GM23338 (cell line): ENCODE data around the gene MYO5B. TPM values are rescaled to one million over a fixed set of nuclear protein-coding genes. Genes with fewer than 3 reads are reported as not detected.

Source experiments
- EZH2phosphoT487 ChIP-seq: fragments of 200-600 bp; sonication (generic); IDR thresholded peaks from one replicate; pipeline ENCODE4 v1.8.1; 2018; ENCODE audit warnings: antibody characterized with exemption; ENCODE audit not compliant: unreplicated experiment
- JUNB ChIP-seq: IDR thresholded peaks from one replicate; pipeline ENCODE4 v1.6.1; 2016; ENCODE audit warnings: antibody characterized with exemption; ENCODE audit not compliant: unreplicated experiment
- NANOG ChIP-seq: IDR thresholded peaks from 2 replicates; pipeline ENCODE4 v1.6.1; 2016; ENCODE audit warnings: antibody characterized with exemption, borderline replicate concordance
- POLR2AphosphoS5 ChIP-seq: IDR thresholded peaks from 2 replicates; pipeline ENCODE4 v1.6.1; 2016; ENCODE audit warnings: antibody characterized with exemption, low read depth
- STAT1 ChIP-seq: IDR thresholded peaks from one replicate; pipeline ENCODE4 v1.6.1; 2016; ENCODE audit warnings: antibody characterized with exemption; ENCODE audit not compliant: unreplicated experiment
- ZNF114 ChIP-seq: fragments of 250-450 bp; sonication (Bioruptor Pico); IDR thresholded peaks from 2 replicates; pipeline ENCODE4 v1.5.0; 2020; ENCODE audit warnings: mild to moderate bottlenecking, moderate library complexity
- ZNF331 ChIP-seq: fragments of 250-450 bp; sonication (Bioruptor Pico); IDR thresholded peaks from 2 replicates; pipeline ENCODE4 v1.5.0; 2020; ENCODE audit warnings: low read depth, mild to moderate bottlenecking, moderate library complexity
- polyA plus RNA-seq: library from polyadenylated mRNA; unstranded; fragments of >200 nt; fragmentation: Nextera tagmentation; extraction: Ambion mirVana; gene quantifications from 2 replicates; pipeline ENCODE4 v1.2.1, GENCODE V29; 2016
- total RNA-seq: library from RNA; depleted of rRNA; stranded (reverse); fragments of >200 nt; shearing (Covaris generic); gene quantifications from 2 replicates; pipeline ENCODE4 v1.2.3, GENCODE V29; 2014
- TF ChIP-seq, protein P1 (sequence below): fragments of 250-450 bp; sonication (Bioruptor Pico); IDR thresholded peaks from 2 replicates; pipeline ENCODE4 v1.5.0; 2020; ENCODE audit warnings: mild to moderate bottlenecking, moderate library complexity
- TF ChIP-seq, protein P2 (sequence below): IDR thresholded peaks from one replicate; pipeline ENCODE4 v1.6.1; 2018; ENCODE audit warnings: antibody characterized with exemption; ENCODE audit not compliant: unreplicated experiment
- TF ChIP-seq, protein P3 (sequence below): IDR thresholded peaks from 2 replicates; pipeline ENCODE4 v1.6.1; 2016; ENCODE audit warnings: antibody characterized with exemption

MYO5B gene
- total and polyA plus RNA-seq, 2 experiments from 2014 or later: 3.2 to 19.1 TPM

DNA sequence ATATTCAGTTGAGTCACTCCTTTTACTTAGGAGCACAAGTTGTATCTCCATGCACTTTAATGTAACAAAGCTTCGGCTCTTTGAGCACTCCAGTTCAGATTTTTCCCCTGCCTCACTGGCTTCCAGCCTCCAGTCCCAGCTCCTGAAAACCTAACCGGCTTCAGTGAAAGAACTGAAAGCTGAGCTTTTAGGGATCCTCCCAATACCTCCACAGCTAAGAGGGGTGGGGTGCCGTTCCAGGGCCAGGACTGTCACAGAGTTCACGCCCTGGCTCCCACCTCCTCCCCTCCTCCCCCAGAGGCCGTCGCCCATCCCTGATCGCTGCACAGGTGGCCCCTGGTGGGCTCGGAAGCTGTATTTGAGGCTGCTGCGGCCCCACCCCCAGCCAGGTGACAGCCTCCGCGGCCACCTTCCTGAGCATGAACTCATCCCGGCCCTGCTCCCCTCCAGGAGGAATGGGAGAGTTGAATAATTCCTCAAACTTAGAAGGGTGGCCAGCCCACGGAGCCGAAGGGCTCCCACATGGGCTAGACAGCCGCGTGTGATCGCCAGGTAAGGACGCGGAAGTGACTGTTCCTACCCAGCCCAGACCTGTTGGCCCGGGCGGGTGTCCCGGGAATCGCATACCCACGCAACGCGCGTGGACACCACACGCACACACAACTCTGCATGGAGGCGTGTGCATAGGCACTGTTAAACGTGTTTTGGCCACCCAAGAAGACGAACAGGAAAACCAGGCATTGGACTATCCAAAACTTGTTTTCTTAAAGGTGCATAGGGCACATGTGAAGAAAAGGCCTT is 1.8 kb downstream of the MYO5B start (continued):
- TF ChIP-seq, protein P1, sequence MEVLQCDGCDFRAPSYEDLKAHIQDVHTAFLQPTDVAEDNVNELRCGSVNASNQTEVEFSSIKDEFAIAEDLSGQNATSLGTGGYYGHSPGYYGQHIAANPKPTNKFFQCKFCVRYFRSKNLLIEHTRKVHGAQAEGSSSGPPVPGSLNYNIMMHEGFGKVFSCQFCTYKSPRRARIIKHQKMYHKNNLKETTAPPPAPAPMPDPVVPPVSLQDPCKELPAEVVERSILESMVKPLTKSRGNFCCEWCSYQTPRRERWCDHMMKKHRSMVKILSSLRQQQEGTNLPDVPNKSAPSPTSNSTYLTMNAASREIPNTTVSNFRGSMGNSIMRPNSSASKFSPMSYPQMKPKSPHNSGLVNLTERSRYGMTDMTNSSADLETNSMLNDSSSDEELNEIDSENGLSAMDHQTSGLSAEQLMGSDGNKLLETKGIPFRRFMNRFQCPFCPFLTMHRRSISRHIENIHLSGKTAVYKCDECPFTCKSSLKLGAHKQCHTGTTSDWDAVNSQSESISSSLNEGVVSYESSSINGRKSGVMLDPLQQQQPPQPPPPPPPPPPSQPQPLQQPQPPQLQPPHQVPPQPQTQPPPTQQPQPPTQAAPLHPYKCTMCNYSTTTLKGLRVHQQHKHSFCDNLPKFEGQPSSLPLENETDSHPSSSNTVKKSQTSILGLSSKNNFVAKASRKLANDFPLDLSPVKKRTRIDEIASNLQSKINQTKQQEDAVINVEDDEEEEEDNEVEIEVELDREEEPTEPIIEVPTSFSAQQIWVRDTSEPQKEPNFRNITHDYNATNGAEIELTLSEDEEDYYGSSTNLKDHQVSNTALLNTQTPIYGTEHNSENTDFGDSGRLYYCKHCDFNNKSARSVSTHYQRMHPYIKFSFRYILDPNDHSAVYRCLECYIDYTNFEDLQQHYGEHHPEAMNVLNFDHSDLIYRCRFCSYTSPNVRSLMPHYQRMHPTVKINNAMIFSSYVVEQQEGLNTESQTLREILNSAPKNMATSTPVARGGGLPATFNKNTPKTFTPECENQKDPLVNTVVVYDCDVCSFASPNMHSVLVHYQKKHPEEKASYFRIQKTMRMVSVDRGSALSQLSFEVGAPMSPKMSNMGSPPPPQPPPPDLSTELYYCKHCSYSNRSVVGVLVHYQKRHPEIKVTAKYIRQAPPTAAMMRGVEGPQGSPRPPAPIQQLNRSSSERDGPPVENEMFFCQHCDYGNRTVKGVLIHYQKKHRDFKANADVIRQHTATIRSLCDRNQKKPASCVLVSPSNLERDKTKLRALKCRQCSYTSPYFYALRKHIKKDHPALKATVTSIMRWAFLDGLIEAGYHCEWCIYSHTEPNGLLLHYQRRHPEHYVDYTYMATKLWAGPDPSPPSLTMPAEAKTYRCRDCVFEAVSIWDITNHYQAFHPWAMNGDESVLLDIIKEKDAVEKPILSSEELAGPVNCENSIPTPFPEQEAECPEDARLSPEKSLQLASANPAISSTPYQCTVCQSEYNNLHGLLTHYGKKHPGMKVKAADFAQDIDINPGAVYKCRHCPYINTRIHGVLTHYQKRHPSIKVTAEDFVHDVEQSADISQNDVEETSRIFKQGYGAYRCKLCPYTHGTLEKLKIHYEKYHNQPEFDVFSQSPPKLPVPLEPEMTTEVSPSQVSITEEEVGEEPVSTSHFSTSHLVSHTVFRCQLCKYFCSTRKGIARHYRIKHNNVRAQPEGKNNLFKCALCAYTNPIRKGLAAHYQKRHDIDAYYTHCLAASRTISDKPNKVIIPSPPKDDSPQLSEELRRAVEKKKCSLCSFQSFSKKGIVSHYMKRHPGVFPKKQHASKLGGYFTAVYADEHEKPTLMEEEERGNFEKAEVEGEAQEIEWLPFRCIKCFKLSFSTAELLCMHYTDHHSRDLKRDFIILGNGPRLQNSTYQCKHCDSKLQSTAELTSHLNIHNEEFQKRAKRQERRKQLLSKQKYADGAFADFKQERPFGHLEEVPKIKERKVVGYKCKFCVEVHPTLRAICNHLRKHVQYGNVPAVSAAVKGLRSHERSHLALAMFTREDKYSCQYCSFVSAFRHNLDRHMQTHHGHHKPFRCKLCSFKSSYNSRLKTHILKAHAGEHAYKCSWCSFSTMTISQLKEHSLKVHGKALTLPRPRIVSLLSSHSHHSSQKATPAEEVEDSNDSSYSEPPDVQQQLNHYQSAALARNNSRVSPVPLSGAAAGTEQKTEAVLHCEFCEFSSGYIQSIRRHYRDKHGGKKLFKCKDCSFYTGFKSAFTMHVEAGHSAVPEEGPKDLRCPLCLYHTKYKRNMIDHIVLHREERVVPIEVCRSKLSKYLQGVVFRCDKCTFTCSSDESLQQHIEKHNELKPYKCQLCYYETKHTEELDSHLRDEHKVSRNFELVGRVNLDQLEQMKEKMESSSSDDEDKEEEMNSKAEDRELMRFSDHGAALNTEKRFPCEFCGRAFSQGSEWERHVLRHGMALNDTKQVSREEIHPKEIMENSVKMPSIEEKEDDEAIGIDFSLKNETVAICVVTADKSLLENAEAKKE (CRISPR knock-in tag): no peak
- TF ChIP-seq ZNF331 (CRISPR knock-in tag): no peak
- TF ChIP-seq ZNF114 (CRISPR knock-in tag): no peak
- no peak for TF ChIP-seq JUNB
- TF ChIP-seq, protein P2, sequence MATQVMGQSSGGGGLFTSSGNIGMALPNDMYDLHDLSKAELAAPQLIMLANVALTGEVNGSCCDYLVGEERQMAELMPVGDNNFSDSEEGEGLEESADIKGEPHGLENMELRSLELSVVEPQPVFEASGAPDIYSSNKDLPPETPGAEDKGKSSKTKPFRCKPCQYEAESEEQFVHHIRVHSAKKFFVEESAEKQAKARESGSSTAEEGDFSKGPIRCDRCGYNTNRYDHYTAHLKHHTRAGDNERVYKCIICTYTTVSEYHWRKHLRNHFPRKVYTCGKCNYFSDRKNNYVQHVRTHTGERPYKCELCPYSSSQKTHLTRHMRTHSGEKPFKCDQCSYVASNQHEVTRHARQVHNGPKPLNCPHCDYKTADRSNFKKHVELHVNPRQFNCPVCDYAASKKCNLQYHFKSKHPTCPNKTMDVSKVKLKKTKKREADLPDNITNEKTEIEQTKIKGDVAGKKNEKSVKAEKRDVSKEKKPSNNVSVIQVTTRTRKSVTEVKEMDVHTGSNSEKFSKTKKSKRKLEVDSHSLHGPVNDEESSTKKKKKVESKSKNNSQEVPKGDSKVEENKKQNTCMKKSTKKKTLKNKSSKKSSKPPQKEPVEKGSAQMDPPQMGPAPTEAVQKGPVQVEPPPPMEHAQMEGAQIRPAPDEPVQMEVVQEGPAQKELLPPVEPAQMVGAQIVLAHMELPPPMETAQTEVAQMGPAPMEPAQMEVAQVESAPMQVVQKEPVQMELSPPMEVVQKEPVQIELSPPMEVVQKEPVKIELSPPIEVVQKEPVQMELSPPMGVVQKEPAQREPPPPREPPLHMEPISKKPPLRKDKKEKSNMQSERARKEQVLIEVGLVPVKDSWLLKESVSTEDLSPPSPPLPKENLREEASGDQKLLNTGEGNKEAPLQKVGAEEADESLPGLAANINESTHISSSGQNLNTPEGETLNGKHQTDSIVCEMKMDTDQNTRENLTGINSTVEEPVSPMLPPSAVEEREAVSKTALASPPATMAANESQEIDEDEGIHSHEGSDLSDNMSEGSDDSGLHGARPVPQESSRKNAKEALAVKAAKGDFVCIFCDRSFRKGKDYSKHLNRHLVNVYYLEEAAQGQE: no peak
- TF ChIP-seq, protein P3, sequence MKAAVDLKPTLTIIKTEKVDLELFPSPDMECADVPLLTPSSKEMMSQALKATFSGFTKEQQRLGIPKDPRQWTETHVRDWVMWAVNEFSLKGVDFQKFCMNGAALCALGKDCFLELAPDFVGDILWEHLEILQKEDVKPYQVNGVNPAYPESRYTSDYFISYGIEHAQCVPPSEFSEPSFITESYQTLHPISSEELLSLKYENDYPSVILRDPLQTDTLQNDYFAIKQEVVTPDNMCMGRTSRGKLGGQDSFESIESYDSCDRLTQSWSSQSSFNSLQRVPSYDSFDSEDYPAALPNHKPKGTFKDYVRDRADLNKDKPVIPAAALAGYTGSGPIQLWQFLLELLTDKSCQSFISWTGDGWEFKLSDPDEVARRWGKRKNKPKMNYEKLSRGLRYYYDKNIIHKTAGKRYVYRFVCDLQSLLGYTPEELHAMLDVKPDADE: no peak
- TF ChIP-seq NANOG: no peak
- no peak for TF ChIP-seq EZH2phosphoT487
- TF ChIP-seq POLR2AphosphoS5: no peak
- no peak for TF ChIP-seq STAT1
